Activated CD4-positive, alpha-beta memory T cell treated with anti-CD3 and anti-CD28 coated beads for 36 hours (primary cell): ENCODE results near the gene B4GALT1. TPM values are rescaled to one million over a fixed set of nuclear protein-coding genes. Genes with fewer than 3 reads are reported as not detected.

Experiments used
- CTCF ChIA-PET: fragments of 350-600 bp; sonication (Branson Sonifier 250); formaldehyde crosslinking; loops from one replicate; lab custom pipeline; 2021; ENCODE audit warnings: antibody characterized with exemption, inconsistent platforms; lab: Charles Lee
- POLR2A ChIA-PET: fragments of 350-600 bp; sonication (Branson Sonifier 250); formaldehyde crosslinking; loops from one replicate; lab custom pipeline; 2021; ENCODE audit warnings: antibody characterized with exemption; lab: Charles Lee
- DNase-seq: peaks from one replicate; pipeline ENCODE4 v3.0.0-alpha.2; 2020
- H3K27ac Mint-ChIP-seq: one replicate; pipeline ENCODE4 v1.8.0; 2021; ENCODE audit warnings: mixed read lengths
- H3K27me3 Mint-ChIP-seq: one replicate; pipeline ENCODE4 v1.8.0; 2021; ENCODE audit warnings: mixed read lengths
- H3K36me3 Mint-ChIP-seq: one replicate; pipeline ENCODE4 v1.8.0; 2021; ENCODE audit warnings: mixed read lengths
- H3K4me1 Mint-ChIP-seq: one replicate; pipeline ENCODE4 v1.8.0; 2021; ENCODE audit warnings: low read depth, mixed read lengths
- H3K4me3 Mint-ChIP-seq: one replicate; pipeline ENCODE4 v1.8.0; 2021; ENCODE audit warnings: mild to moderate bottlenecking, mixed read lengths
- H3K9me3 Mint-ChIP-seq: one replicate; pipeline ENCODE4 v1.8.0; 2021; ENCODE audit warnings: mixed read lengths
- intact Hi-C: fragments of 100-400 bp; cut with micrococcal nuclease; formaldehyde crosslinking; loops from one replicate; pipeline ENCODE4 v1.15.1; 2023
- total RNA-seq, 2 experiments: library from RNA; stranded (reverse); gene quantifications; one replicate each; pipeline ENCODE4 v1.2.3, GENCODE V29; 2021

Gene B4GALT1
- total RNA-seq, 2 experiments from 2014 or later, result 76.6 to 78.0 TPM

DNA sequence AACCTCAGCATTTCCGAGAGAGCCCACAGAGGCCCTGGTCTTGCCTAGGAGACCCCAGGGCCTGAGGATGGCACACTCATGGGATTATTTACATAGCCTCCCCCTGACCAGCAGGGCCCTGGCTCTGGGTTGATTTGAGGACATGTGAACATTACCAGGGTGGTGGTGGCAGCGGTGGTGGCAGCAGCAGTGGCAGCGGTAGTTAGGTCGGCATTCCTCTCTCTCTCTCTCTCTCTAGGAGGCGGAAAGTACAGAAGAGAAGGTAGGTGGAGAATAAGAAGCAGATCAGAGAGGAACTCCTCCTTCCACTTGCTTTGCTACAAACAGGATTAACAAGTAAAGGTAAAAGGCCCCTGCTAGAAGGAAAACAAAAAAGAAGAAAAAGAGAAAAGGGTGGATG lies 39.3 kb downstream of the B4GALT1 start:
- no peak overlapping the region for H3K4me3 Mint-ChIP-seq
- no peak overlapping the region for H3K27ac Mint-ChIP-seq
- peaks cover 46% of the 10 kb centered on the region for H3K4me1 Mint-ChIP-seq
- POLR2A ChIA-PET, result interaction anchor here (1.6 kb wide), 1 partner anchor 31 kb away, joined by 3 read pairs; no protein-coding TSS in a partner anchor
- intact Hi-C loops, result no loop called here
- H3K9me3 Mint-ChIP-seq, result no peaks in the 10 kb centered on the region
- H3K36me3 Mint-ChIP-seq, result peaks cover 55% of the 10 kb centered on the region
- no peaks in the 10 kb centered on the region for H3K27me3 Mint-ChIP-seq
- DNase-seq, result no peak
- CTCF ChIA-PET, result no interaction called here

- no peak overlapping the region for H3K27ac Mint-ChIP-seq
- no peak overlapping the region for H3K4me3 Mint-ChIP-seq
- CTCF ChIA-PET, result interaction anchor here (1.1 kb wide), 1 partner anchor 45 kb away, joined by 3 read pairs; no protein-coding TSS in a partner anchor
- H3K9me3 Mint-ChIP-seq, result no peaks in the 10 kb centered on the region
- DNase-seq, result no peak
- intact Hi-C loops, result no loop called here
- POLR2A ChIA-PET, result interaction anchor here (1.6 kb wide), 1 partner anchor 33 kb away, joined by 3 read pairs; no protein-coding TSS in a partner anchor
- peaks cover 45% of the 10 kb centered on the region for H3K36me3 Mint-ChIP-seq
- H3K4me1 Mint-ChIP-seq, result peaks cover 38% of the 10 kb centered on the region
- H3K27me3 Mint-ChIP-seq, result no peaks in the 10 kb centered on the region
These were observed 41.0 kb downstream of the B4GALT1 start for GRCh38 chr9:33125871-33126823.

GRCh38 chr9:33125461-33125860 lies 41.7 kb downstream of the B4GALT1 start:
- Mint-ChIP-seq H3K27ac (no peak overlapping the region), H3K36me3 (peaks cover 44% of the 10 kb centered on the region), H3K4me3 (no peak overlapping the region), H3K4me1 (peaks cover 36% of the 10 kb centered on the region), H3K9me3 (no peaks in the 10 kb centered on the region), H3K27me3 (no peaks in the 10 kb centered on the region)
- DNase-seq, result no peak
- CTCF ChIA-PET, result interaction anchor here (1.1 kb wide), 1 partner anchor 45 kb away, joined by 3 read pairs; no protein-coding TSS in a partner anchor
- POLR2A ChIA-PET, result interaction anchor here (0.5 kb wide), 1 partner anchor 358 kb away, joined by 6 read pairs; no protein-coding TSS in a partner anchor
- intact Hi-C loops, result no loop called here

DNA sequence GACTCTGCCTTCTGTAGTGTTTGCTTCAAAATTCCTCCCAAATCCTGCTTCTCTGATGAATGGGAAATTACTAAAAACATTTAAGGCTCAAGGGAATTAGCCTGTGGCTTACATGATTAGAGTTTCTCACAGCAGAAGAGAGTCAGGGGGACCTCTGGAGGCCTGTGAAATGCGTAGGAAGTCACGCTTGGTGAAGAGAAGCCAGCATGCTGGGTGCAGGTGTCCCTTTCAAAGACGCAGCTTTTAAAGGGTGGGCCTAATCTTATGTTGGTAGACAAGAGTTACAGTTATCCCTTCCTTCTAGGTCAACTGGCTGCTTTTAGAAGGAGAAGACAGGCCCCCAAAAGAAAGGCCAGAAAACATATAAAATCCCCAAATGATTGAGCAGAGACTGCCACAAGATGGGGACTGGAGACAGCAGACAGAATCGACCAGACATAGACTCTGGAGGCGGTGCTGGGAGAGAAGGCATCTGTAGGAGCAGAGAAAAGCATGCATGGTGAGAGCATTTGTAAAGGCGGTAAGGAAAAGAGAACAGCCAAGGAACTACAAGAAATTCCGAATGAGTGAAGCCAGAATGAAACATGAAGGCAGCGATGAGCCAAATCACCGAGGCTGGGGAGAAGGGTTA lies 42.3 kb downstream of the B4GALT1 start:
- no peak overlapping the region for H3K27ac Mint-ChIP-seq
- CTCF ChIA-PET, result no interaction called here
- no peaks in the 10 kb centered on the region for H3K27me3 Mint-ChIP-seq
- no peaks in the 10 kb centered on the region for H3K9me3 Mint-ChIP-seq
- H3K4me1 Mint-ChIP-seq, result peaks cover 34% of the 10 kb centered on the region
- POLR2A ChIA-PET, result interaction anchor here (0.5 kb wide), 1 partner anchor 358 kb away, joined by 6 read pairs; no protein-coding TSS in a partner anchor
- H3K36me3 Mint-ChIP-seq, result peaks cover 42% of the 10 kb centered on the region
- intact Hi-C loops, result no loop called here
- H3K4me3 Mint-ChIP-seq, result no peak overlapping the region
- no peak for DNase-seq

DNA sequence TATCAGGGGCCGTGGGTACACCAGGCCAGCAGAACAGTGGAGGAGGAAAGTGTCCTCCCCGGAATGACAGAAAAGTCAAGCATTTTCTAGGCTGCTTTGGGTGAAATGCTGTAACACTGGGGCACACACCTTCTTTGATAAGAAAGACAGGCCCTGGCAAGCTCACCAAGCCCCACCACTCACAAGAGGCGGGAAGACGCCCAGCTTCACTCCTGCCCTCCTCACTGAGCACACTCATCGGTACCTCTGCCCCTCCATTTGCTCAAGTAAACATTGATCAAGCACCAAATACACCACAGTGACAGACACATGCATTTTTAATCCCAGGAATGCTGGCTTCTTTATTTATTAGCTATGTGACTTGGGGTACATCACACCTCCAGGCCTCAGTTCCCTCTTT lies 43.1 kb downstream of the B4GALT1 start:
- Mint-ChIP-seq H3K4me1 (peaks cover 29% of the 10 kb centered on the region), H3K9me3 (no peaks in the 10 kb centered on the region), H3K4me3 (no peak overlapping the region), H3K27ac (no peak overlapping the region), H3K36me3 (peaks cover 39% of the 10 kb centered on the region), H3K27me3 (no peaks in the 10 kb centered on the region)
- no peak for DNase-seq
- POLR2A ChIA-PET, result no interaction called here
- CTCF ChIA-PET, result no interaction called here
- intact Hi-C loops, result no loop called here

GRCh38 chr9:33123407-33124031 lies 43.6 kb downstream of the B4GALT1 start:
- Mint-ChIP-seq H3K27me3 (no peaks in the 10 kb centered on the region), H3K4me1 (peaks cover 29% of the 10 kb centered on the region), H3K9me3 (no peaks in the 10 kb centered on the region), H3K4me3 (no peak overlapping the region), H3K27ac (peak overlapping the region; percentile 39), H3K36me3 (peaks cover 36% of the 10 kb centered on the region)
- no peak for DNase-seq
- POLR2A ChIA-PET, result no interaction called here
- CTCF ChIA-PET, result no interaction called here
- intact Hi-C loops, result no loop called here

DNA sequence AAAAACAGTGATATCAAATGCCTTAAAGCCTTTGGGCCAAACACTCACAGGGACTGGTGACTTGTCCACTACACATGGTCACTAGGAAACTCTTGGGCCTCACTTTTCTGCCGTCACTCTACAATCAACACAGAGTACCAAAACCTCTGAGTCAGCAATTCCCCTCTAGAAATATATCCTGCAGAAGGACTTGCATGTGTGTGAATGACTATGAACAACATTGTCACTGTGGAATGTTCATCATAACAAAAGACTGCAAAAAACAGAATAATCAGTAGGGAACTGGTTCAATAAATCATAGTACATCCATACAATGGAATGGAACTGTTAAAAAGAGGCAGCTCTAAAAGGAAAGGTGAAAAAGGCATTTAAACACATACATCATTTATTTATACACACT lies 46.5 kb downstream of the B4GALT1 start:
- Mint-ChIP-seq H3K9me3 (no peaks in the 10 kb centered on the region), H3K27me3 (no peaks in the 10 kb centered on the region), H3K4me3 (no peak overlapping the region), H3K27ac (peak overlapping the region; percentile 40), H3K36me3 (peaks cover 33% of the 10 kb centered on the region), H3K4me1 (peaks cover 36% of the 10 kb centered on the region)
- CTCF ChIA-PET, result interaction anchor here (1.0 kb wide), 1 partner anchor 50 kb away, joined by 3 read pairs; no protein-coding TSS in a partner anchor
- POLR2A ChIA-PET, result no interaction called here
- intact Hi-C loops, result no loop called here
- no peak for DNase-seq

GRCh38 chr9:33117796-33118195 lies 49.3 kb downstream of the B4GALT1 start:
- no peaks in the 10 kb centered on the region for H3K27me3 Mint-ChIP-seq
- peaks cover 37% of the 10 kb centered on the region for H3K36me3 Mint-ChIP-seq
- H3K27ac Mint-ChIP-seq, result peak overlapping the region; percentile 51
- no peak overlapping the region for H3K4me3 Mint-ChIP-seq
- DNase-seq, result no peak
- ChIA-PET CTCF (no interaction called here), POLR2A (no interaction called here)
- intact Hi-C loops, result no loop called here
- no peaks in the 10 kb centered on the region for H3K9me3 Mint-ChIP-seq
- H3K4me1 Mint-ChIP-seq, result peaks cover 32% of the 10 kb centered on the region

- no peak for DNase-seq
- no peaks in the 10 kb centered on the region for H3K27me3 Mint-ChIP-seq
- intact Hi-C loops, result no loop called here
- H3K4me1 Mint-ChIP-seq, result peaks cover 32% of the 10 kb centered on the region
- no peaks in the 10 kb centered on the region for H3K9me3 Mint-ChIP-seq
- POLR2A ChIA-PET, result no interaction called here
- no peak overlapping the region for H3K4me3 Mint-ChIP-seq
- CTCF ChIA-PET, result interaction anchor here (0.7 kb wide), 1 partner anchor 109 kb away, joined by 4 read pairs; no protein-coding TSS in a partner anchor
- H3K36me3 Mint-ChIP-seq, result peaks cover 41% of the 10 kb centered on the region
- peak overlapping the region; percentile 64 for H3K27ac Mint-ChIP-seq
These were observed 49.8 kb downstream of the B4GALT1 start for GRCh38 chr9:33117306-33117705.

DNA sequence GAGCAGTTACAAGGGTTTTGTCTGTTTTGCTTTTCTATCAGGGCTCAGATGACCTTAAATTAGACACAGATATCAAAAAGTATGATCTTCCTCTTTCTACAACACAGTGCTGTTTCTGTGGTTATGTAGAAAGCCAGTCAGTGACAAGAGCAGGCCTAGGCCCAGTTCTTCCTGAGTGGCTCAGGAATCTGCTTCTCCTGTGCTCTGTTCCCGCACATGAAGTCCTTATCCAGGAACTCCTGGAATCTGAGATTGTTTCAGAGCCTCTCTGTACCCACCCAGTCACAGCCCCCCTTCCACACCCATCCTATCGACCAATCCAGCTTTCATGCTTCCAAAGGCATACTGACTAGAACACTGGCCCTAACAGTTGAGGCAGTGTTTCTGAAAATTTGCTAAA lies 50.3 kb downstream of the B4GALT1 start:
- Mint-ChIP-seq H3K4me3 (no peak overlapping the region), H3K4me1 (peaks cover 30% of the 10 kb centered on the region), H3K27me3 (no peaks in the 10 kb centered on the region), H3K9me3 (no peaks in the 10 kb centered on the region), H3K27ac (peak overlapping the region; percentile 64), H3K36me3 (peaks cover 40% of the 10 kb centered on the region)
- intact Hi-C loops, result no loop called here
- no peak for DNase-seq
- ChIA-PET POLR2A (no interaction called here), CTCF (interaction anchor here (0.7 kb wide), 1 partner anchor 110 kb away, joined by 4 read pairs; no protein-coding TSS in a partner anchor)

DNA sequence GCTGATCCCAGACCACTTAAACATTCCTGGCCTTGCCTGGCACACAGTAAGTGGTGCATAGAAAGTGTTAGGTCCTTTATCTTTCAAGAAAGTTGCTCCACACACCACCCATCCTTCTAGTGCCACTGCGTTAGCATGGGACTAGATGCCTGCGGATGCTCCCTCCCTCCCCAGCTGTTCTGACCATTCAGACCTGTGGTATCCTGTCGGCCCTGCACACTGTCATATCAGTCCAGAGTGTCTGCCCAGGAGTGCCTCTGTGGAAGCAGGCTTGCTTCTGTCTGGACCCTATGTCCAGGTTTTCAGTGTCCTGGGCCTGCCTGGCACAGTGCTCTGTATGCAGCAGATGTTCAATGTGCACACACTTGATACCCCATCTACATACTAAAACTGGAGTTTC lies 52.4 kb downstream of the B4GALT1 start:
- ChIA-PET CTCF (no interaction called here), POLR2A (no interaction called here)
- no peak for DNase-seq
- H3K27me3 Mint-ChIP-seq, result no peaks in the 10 kb centered on the region
- no peak overlapping the region for H3K4me3 Mint-ChIP-seq
- no peaks in the 10 kb centered on the region for H3K9me3 Mint-ChIP-seq
- intact Hi-C loops, result no loop called here
- H3K27ac Mint-ChIP-seq, result no peak overlapping the region
- H3K36me3 Mint-ChIP-seq, result peaks cover 33% of the 10 kb centered on the region
- H3K4me1 Mint-ChIP-seq, result peaks cover 25% of the 10 kb centered on the region
